NAMALWA (cell line): ENCODE measurements around the gene FGF3.
A peak's percentile ranks its signal among the peaks of the same experiment; 100 is the strongest.

ENCODE experiments used
- DNase-seq: peaks from one replicate; pipeline ENCODE4 v3.0.0-alpha.2; 2015; ENCODE audit warnings: low spot score

Gene FGF3

GRCh38 chr11:69818603-69819441 is at the start of gene FGF3:
FGF3 (minus strand) TSS chr11:69819416; CDS start chr11:69818933, 483 bp downstream.
- DNase-seq = no peak

GRCh38 chr11:69868871-69869270 is 49.7 kb upstream of the FGF3 start:
- DNase-seq = no peak

GRCh38 chr11:69868006-69868810 is 49.0 kb upstream of the FGF3 start:
- no peak for DNase-seq

- DNase-seq = no peak
Observed at GRCh38 chr11:69867076-69868005, 48.1 kb upstream of the FGF3 start.

GRCh38 chr11:69866648-69867047 is 47.4 kb upstream of the FGF3 start:
- DNase-seq = no peak

- no peak for DNase-seq
Observed at GRCh38 chr11:69865707-69866106, 46.5 kb upstream of the FGF3 start.

GRCh38 chr11:69864686-69865661 is 45.8 kb upstream of the FGF3 start:
- no peak for DNase-seq

GRCh38 chr11:69863544-69864200 is 44.5 kb upstream of the FGF3 start:
- no peak for DNase-seq

GRCh38 chr11:69862797-69863543 is 43.8 kb upstream of the FGF3 start:
- DNase-seq = no peak

GRCh38 chr11:69862331-69862771 is 43.1 kb upstream of the FGF3 start:
- no peak for DNase-seq

GRCh38 chr11:69861901-69862300 is 42.7 kb upstream of the FGF3 start:
- DNase-seq = no peak

- no peak for DNase-seq
Observed at GRCh38 chr11:69860796-69861445, 41.7 kb upstream of the FGF3 start.

GRCh38 chr11:69860244-69860643 is 41.0 kb upstream of the FGF3 start:
- no peak for DNase-seq

- peak; percentile 34 for DNase-seq
Observed at GRCh38 chr11:69859275-69859934, 40.2 kb upstream of the FGF3 start.

GRCh38 chr11:69855421-69855820 is 36.2 kb upstream of the FGF3 start:
- DNase-seq = no peak

GRCh38 chr11:69854713-69855112 is 35.5 kb upstream of the FGF3 start:
- DNase-seq = no peak

- DNase-seq = no peak
Observed at GRCh38 chr11:69852056-69852455, 32.8 kb upstream of the FGF3 start.

GRCh38 chr11:69848201-69848600 is 29.0 kb upstream of the FGF3 start:
- DNase-seq = no peak
